Kidney capillary endothelial cell (primary cell): ENCODE results near the gene GPR155.
A peak's percentile ranks its signal among the peaks of the same experiment; 100 is the strongest.
"Not testable (repeated sequence)": the region's sequence is repeated elsewhere in the genome, so short reads cannot be mapped to it uniquely, and the experiment has no call there.

Source experiments
- DNase-seq: peaks from one replicate; pipeline ENCODE4 v3.0.0-alpha.2; 2018; ENCODE audit warnings: low spot score

The GPR155 gene

DNA sequence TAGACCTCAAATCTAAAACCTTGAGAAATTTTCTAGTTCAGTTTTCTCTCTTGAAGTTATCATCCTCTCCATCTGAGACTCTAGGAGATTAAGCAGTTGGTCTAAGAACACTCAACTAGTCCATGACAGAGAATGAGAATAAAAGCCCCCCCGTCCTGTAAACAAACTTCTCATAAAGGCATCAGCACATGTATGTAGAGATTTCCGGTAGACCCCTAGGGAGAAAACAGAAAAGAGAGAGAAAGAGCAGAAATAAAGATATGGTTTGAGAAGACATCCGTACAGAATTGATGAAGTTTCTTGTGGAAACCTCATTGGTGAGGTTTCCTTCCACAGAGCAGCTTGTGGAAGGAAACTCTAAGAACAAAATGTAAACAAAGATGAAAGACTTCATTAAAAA, 3.2 kb upstream of the GPR155 start:
- no peak for DNase-seq

DNA sequence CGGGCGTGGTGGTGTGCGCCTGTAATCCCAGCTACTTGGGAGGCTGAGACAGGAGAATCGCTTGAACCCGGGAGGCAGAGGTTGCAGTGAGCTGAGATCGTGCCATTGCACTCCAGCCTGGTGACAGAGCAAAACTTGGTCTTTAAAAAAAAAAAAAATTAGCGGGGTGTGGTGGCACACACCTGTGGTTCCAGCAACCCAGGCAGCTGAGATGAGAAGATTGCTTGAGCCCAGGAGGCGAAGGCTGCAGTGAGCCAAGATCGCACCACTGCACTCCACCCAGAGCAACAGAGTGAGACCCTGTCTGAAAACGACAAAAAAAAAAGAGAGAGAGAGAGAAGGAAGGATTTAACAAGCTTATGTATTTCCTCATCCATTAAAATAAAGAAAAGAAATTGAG, 2.7 kb upstream of the GPR155 start:
- DNase-seq, result not testable (repeated sequence)

DNA sequence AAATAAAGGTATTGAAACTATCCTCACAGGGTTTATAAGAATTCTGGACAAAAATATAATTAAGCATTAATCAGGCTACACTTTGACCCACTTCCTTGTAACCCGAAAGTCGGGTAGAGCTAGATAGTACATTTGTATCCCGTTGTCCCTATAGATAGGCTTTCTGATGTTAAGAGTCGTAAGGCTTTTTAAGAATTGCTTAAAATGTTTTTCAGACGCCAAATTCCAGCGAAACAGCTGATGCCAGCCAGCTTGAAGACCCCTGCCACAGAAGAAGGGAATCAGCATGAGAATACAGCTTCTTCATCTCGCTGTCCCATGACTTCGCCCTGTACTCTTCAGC, 962 bp upstream of the GPR155 start:
- no peak for DNase-seq

DNA sequence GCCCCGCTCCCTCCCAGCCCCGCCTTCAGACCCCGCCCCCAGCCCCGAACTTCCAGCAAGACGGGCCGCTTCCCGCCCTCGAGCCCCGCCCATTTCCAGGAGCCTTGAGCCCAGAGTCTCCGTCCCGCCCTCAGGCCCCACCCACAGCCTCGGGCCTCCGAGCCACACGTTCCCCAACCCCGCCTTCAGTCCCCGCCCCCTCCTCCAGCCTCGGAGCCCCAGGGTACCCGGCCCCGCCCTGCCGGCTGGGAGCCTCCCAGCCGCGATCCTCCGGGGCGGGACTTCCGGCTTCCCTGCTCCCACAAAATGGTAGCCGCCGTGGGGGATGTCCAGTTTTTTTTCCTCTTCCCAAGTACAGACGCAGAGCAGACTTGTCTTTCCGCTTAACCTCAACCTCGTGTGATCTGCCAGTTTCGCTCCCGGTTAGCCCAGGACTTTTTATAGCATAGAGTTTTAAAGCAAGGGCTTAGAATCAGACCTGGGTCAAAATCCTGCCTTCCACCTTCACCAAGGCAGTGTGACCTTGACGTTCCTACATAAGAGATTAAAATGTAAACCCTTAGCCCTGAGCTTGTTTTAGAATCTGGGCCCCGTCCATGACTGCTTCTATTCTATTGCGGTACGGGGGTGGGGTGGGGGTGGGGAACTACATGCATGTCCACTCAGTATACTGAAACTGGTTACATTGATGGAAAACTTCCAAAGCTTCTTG, 435 bp upstream of the GPR155 start:
- DNase-seq, result peak; percentile 94

DNA sequence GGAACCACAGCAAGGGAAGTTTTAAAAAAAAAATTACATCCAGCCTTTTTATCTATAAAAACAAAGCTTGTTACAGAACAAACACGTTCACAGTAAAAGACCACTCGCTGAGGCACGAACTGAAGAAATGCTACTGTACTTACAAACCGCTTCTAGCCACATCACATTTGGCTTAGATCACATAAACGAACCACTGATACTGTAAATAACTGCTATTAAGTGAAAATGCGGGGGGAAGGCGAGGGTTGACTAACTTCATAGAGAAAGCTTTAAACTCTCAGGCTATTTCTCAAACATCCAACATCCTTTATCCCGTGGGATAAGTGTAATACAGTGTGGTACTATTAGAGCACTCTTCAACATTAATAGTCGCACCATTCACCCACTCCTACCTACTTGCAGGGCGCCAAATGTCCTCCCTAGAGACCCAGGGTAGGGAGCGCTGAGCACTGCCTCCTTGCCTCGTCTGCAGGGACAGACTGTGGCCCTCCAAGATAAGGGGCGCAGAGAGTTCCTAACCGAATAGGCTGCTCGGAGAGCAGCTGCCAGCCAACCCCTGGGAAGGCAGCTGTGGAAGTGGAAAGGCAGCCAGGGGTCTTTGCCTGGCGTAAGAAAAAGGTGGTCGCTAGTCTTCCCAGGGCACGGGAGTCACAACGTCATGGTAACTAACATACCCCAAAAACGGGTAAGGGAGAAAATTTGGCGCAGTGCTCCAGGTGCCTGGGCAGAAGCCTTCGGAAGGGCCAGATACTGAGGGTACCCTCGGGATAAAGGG, 854 bp downstream of the GPR155 start:
- DNase-seq, result peak; percentile 15

DNA sequence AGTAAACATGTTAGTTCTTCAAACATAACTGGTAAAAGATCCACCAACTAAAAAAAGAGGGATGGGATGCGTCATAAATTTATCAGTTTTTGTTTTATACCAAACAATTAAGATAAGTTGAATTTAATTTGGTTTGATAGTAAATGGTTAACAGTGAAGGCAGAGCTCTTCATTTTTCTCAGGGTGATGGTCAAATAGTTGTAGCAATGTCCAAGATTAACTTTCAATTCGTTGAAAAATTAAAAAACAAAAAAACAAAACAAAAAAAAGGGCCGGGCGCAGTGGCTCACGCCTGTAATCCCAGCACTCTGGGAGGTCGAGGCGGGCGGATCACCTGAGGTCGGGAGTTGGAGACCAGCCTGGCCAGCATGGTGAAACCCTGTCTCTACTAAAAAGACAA, 1.8 kb downstream of the GPR155 start:
- DNase-seq, result not testable (repeated sequence)

DNA sequence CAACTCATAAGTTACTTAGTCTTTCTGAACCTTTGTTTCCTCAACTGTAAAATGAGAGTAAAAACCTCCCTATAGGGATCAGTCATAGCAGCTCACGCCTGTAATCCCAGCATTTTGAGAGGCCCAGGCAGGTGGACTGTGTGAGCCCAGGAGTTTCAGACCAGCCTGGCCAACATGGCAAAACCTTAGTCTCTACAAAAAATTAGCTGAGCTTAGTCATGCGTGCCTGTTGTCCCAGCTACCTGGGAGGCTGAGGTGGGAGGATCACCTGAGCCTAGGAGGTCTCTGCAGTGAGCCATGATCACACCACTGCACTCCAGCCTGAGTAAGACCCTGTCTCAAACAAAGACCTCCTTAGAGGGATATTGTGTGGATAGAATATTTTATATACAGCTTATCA, 2.3 kb downstream of the GPR155 start:
- DNase-seq, result no peak

DNA sequence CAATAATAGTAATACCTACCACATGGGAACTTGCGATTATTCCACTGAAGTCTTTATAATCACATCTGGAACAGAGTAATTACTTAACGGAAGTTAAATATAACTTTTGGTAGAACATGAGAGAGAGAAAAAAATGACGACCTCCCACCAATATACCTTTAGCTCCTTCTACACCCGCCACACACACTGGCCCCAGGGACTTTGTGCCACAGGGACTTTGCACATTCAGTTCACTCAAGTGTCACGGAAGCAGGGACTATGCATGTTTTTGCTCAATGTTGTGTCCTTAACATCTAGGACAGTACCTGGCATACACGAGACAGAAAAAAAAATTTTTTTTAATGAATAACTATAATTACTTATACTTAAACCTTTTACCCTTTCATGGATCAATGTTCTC, 4.0 kb downstream of the GPR155 start:
- no peak for DNase-seq

DNA sequence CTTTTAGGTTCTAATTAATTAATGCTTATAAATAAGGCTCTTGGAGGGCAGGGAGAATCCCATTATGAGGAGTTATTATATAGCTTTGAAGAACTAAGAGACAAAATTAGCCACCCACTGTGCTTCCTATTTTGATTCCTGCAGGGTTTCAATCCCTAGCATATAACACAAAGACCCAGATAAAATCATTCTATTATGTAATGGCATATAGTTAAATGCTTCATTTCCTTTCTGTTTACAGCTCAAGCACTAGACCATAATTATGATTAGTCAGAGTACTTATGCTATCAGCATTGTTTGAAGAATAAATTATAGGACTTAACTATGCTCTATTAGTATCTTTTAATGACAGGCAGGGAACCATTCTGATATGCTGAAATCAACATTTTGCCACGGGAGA, 9.1 kb downstream of the GPR155 start:
- DNase-seq, result no peak

DNA sequence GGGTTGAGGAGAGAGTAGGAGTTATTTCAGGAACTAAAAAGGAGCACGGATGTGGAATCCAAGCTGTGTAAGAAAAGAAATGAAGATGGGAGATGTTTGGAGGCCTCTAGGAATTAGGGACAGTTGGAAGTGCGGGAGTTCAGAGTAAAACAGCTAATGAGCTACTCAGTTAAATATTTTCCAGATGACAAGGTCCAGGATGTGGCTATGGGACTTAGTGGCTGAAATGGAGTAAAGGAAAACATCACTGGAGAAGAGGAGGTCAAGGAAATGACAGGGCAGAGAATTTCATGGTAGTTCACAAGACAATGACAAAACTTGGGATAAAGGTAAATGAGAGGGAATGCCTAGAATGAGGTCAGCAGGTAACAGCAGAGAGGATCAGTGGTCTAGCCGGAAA, 13.0 kb downstream of the GPR155 start:
- DNase-seq, result no peak

DNA sequence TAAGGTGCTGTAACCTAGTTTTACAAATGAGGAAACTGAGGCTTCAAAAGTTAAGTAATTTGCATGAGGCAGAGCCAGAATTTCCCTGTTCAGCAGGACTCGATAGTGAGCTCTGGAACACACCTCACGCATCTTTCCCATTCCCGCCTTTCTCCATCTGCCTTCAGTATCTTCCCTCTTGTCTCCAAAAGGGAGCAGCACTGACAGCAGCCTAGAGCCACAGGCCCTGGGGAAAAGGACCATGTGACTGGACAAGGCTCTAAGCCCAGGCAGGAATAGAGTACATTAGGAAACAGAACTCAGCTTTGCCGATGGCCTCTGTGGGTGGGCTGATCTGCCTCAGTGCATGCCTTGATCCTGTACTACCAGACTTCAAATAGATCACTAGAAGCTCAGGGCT, 21.5 kb downstream of the GPR155 start:
- DNase-seq, result no peak

DNA sequence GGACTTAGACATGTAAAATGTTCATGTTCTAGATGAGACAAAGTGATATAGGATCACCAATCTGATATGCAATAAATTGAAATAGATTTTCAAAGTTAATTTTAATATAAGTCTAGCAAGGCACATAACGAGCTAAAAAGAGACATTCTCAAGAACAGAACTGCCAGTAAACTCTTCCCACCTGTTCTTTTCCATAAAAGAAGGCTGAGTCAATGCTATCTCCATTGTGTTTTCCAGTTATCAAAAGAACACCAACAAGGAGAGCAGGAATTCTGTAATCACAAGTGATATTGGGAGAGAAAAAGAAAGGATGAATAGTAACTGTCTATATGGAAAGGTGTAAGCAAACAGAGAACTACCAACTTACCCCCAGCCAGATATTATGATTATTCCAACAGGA, 25.6 kb downstream of the GPR155 start:
- no peak for DNase-seq

DNA sequence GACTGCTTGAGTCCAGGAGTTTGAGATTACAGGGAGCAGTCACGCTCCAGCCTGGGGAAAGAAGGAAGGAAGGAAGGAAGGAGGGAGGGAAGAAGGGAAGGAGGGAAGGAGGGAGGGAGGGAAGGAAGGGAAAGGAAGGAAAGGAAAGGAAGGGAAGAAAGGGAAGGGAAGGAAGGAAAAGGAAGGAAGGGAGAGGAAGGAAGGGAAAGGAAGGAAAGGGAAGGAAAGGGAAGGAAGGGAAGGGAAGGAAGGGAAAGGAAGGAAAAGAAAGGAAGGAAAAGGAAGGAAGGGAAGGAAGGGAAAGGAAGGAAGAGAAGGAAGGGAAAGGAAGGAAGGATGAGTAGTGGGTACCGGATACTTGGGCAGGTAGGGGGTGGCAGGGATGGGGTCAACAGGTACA, 32.3 kb downstream of the GPR155 start:
- DNase-seq, result no peak

DNA sequence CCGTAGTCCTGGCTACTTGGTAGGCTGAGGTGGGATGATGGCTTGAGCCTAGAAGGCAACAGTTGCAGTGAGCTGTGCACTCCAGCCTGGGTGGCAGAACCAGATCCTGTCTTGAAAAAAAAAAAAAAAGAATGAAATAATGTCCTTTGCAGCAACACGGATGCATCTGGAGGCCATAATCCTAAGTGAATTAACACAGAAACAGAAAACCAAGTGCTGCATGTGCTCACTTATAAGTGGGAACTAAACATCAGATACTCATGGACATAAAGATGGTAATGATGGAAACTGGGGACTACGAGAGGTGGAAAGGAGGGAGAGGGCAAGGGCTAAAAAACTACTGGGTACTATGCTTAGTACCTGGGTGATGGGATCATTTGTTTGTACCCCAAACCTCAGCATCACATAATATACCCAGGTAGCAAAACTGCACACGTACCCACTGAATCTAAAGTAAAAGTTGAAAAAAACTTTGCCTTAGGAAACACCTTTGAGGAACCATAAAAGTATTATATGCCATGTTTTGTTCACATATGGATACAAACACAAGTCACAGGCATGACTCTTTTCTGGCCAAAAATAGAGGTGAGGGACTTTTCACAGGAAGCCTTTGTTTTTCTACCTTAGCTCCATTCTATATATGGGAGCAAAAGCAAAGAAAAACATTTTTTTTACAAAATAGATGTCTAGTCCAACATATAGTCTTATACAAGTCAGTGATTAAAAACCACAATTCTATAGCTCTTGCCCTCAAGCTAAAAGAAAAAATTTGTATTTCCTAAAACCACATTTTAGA, 36.6 kb downstream of the GPR155 start:
- no peak for DNase-seq

DNA sequence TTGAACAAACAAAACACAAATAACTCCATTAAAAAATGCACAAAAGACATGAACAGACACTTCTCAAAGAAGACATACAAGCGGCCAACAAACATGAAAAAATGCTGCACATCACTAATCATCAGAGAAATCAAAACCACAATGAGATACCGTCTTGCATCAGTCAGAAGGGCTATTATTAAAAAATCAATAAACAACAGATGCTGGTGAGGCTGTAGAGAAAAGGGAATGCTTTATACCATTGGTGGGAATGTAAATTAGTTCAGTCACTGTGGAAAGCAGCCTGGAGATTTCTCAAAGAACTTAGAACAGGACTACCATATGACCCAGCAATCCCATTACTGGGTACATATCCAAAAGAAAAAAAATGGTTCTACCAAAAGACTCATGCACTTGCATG, 37.8 kb downstream of the GPR155 start:
- DNase-seq, result no peak

DNA sequence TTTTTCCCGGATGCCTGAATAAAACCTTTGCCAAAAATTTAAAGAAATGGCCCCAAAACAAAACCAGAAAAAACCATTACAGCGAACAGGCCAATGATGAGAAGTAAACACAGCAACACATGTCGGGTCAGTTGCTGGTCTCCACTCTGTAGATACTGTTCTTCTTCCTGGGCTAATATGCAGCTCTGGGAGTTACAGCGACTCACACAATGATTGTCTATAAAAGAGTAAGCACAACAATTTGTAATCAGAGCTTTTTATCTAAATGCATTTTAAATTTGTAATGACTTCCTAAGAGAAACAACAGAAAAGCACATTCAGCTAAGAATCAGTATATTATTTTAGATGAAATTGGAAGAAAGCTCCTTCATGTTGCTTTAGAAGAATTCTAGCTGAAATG, 40.3 kb downstream of the GPR155 start:
- no peak for DNase-seq

DNA sequence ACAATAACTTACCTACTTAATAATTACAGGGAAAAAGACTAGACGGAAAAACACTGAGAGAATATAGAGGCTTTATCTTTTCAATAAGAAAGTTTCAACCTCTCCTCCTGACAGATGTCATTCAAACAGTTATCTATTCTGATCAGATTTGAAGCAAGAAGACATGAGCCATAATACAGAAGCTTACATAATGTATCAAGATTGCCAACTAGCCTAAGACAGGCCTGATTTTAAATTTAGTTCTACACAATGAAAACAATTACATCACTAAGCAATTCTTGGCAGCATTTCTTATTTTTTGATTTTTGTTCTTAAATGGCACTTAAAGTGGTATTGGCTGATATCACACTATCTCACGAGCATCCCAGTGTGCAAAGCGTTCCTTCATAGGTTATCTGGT, 41.6 kb downstream of the GPR155 start:
- DNase-seq, result no peak

DNA sequence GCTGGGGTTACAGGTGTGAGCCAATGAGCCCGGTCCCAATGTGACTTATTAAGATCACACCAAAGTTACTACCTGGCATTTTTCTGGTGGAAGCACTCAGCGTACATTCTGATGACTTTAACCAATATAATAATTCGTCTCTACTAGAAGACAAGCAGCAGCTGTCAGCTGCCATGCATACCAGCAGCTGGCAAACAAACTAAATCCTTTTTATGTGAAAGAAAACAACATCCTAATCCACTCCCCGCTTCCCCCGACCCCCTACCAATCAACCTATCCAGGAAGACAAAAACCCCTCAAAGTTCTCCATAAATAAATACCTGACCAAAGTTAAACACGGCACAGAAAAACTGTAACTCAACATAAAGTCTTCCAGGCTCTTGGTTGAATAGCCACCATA, 42.1 kb downstream of the GPR155 start:
- no peak for DNase-seq

DNA sequence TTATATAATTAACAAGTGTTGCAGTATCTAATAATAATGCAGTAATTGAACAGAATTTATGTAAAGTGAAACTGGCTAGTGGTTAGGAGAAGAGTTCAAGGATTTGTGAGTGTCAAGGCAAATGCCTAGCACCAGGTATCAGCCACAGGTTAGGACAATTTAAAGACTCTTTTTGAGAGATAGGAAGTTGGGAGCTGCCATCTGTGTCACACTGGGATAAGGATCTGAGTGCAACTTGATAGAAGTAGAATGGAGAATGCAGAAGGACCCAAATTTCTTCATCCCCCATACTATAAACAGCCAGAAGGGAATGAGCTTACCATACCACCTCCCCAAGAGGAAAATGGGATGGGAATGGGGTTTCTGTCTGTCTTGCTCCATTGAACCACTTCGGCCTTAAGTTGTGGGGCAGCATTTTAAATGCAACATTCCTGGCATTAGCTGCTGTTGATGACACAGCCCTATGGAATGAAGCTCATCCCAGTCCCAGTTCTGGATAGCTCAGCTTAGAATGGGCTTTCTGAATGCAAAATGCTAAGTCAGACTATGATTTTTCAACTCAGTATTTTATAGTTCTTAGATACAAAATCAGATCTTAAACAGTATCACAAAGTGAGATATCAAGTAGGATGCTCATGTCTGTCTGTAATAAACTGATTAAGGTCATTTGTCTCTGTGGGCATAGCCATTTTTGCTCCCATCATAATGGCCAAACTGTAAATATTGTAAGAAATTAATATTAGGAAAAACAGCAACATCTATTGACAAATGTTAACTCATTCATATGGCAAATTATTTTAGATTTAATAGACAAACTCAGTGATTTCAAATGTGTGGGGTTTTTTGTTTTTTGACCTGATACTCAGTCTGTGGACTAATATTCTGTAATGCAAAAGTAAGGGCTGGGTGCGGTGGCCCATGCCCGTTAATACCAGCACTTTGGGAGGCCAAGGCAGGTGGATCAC, 44.0 kb downstream of the GPR155 start:
- DNase-seq, result peak; percentile 32

DNA sequence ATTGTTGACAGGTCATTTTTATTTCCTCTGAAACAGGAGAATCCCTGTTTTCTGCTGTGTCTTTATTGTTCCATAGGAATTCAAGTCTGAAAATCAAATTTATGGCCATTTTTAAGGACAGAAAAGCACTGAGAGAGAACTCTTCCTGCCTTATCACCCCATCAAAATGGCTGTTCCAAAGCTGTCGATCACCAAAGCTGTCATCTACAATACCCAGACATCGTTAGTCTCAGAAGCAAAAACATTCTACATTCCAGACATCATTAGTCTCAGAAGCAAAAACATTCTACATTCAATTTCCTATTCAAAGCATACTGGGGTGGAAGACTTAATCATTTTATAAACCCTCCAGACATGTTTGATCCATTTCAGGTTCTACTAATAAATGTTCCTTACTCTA, 46.9 kb downstream of the GPR155 start:
- DNase-seq, result no peak

DNA sequence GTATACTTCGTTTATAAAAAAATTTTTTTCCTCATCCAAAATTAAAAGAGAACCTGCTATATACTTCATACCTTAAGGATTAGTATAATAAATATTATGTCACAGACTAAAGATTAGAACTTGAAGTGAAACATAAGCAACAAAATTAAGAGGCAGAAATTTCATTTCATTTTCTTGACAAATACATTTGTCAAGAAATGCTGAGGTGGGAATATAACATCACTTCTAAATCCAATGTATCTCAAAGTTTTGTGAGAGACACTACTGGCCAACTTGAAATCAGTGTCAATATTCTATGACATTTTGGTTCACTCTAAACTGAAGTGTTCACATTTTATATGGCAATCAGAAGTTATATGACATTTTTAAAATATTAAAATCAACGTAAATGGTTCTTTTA, 47.5 kb downstream of the GPR155 start:
- DNase-seq, result no peak
